Esophagus squamous epithelium (tissue), 4 donors: ENCODE data around the gene BCL7A.

ENCODE experiments used
- CTCF ChIP-seq, 6 experiments: fragments of 450-650 bp in 4 of 6; fragments of 200-600 bp in 2 of 6; sonication (generic) in 2 of 6; IDR thresholded peaks; one replicate each; pipeline ENCODE4 v1.5.1; 2016 to 2019; ENCODE audit warnings: antibody characterized with exemption in 6 of 6, mild to moderate bottlenecking in 4 of 6, moderate library complexity in 4 of 6
- POLR2A ChIP-seq, 4 donors: fragments of 450-650 bp; IDR thresholded peaks; one replicate each; pipeline ENCODE4 v1.6.1; 2017; ENCODE audit warnings: antibody characterized with exemption in 4 of 4, mild to moderate bottlenecking in 4 of 4, moderate library complexity in 3 of 4

- TF ChIP-seq POLR2A (IDR thresholded peaks at IDR 0.05): no peak
- no peak for TF ChIP-seq CTCF (IDR thresholded peaks at IDR 0.05)
These were observed 77.6 kb downstream of the BCL7A start for GRCh38 chr12:122099280-122099749.
